Muscle layer of colon (tissue), 2 donors: ENCODE data around the gene MAPK12.

Experiments
- H3K27ac ChIP-seq: one replicate; pipeline ENCODE4 v1.7.0; 2013; ENCODE audit warnings: low read depth, mild to moderate bottlenecking, low read length, moderate library complexity
- H3K27me3 ChIP-seq, 2 donors: one replicate each; pipeline ENCODE4 v1.7.0; 2013; ENCODE audit warnings: low read length in 2 of 2, mild to moderate bottlenecking in 2 of 2; ENCODE audit not compliant: insufficient read depth in 2 of 2, control insufficient read depth in 1 of 2
- H3K36me3 ChIP-seq: one replicate; pipeline ENCODE4 v1.7.0; 2013; ENCODE audit warnings: mild to moderate bottlenecking, low read length; ENCODE audit not compliant: insufficient read depth
- H3K4me1 ChIP-seq: one replicate; pipeline ENCODE4 v1.7.0; 2013; ENCODE audit warnings: mild to moderate bottlenecking, low read length; ENCODE audit not compliant: insufficient read depth
- H3K4me3 ChIP-seq, 2 donors: one replicate each; pipeline ENCODE4 v1.7.0; 2013; ENCODE audit warnings: low read length in 2 of 2, low read depth in 1 of 2, mild to moderate bottlenecking in 1 of 2, moderate library complexity in 1 of 2
- H3K9ac ChIP-seq: one replicate; pipeline ENCODE4 v1.7.0; 2013; ENCODE audit warnings: low read length
- H3K9me3 ChIP-seq: one replicate; pipeline ENCODE4 v1.7.0; 2013; ENCODE audit warnings: mild to moderate bottlenecking, low read length
- donor health status: abdominal sarcoma.
- donor health status: Adenocarcinoma of cecum.

The MAPK12 gene

DNA sequence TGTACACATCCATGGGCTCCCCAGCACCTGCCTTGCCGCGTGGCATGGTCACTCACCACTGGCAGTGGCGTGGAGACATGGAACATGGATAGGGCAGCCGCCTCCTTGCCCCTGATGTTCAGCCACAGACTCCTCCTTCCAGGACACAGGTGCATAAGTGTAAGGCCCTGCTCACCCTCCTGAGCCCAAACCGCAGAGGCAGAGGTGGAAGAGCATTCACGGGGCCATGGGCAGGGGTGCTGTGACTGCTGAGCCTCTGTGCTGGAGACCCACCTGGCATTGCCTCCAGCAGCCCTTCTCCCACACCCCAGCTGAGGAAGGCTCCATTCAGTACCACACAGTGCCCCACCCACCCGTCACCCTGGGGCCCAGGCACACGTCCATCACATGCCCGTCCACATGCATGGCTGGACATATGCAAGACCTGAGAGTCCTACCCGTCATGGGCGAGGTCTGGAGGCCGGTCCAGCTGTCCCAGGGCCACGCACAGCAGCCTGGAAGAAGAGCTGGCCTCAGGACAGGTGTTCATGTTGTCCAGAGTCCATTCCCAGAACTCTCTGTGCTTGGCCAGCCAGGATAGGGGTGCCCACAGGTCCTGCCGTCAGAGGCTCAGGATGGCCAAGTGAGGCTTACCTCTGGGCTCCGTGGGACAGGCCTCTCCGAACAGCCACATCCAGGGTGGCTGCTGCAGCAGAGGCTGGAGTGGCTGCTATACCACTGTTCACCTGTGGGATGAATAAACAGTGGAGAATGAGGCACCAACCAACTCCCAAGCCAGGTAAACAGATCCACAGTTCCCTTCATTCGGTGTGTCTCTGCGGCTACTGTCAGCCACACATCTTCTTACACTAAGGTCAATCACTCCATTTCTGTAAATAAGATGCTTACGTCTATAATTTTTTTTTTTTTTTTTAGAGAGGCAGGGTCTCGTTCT is 15.0 kb downstream of the MAPK12 start:
- Histone ChIP-seq H3K27me3 (no peaks in the 10 kb centered on the region), H3K9ac (no peak overlapping the region), H3K4me1 (peaks cover 35% of the 10 kb centered on the region), H3K36me3 (peaks cover 9% of the 10 kb centered on the region), H3K27ac (no peak overlapping the region), H3K4me3 (peak overlapping the region in 1 of 2 donors; percentile 81), H3K9me3 (no peaks in the 10 kb centered on the region)

- Histone ChIP-seq H3K9ac (peak overlapping the region; percentile 85), H3K36me3 (peaks cover 9% of the 10 kb centered on the region), H3K27ac (peak overlapping the region; percentile 97), H3K27me3 (no peaks in the 10 kb centered on the region), H3K9me3 (no peaks in the 10 kb centered on the region), H3K4me3 (peak overlapping the region; percentile 84 to 89), H3K4me1 (peaks cover 33% of the 10 kb centered on the region)
Observed at GRCh38 chr22:50245214-50246072, 16.0 kb downstream of the MAPK12 start.

DNA sequence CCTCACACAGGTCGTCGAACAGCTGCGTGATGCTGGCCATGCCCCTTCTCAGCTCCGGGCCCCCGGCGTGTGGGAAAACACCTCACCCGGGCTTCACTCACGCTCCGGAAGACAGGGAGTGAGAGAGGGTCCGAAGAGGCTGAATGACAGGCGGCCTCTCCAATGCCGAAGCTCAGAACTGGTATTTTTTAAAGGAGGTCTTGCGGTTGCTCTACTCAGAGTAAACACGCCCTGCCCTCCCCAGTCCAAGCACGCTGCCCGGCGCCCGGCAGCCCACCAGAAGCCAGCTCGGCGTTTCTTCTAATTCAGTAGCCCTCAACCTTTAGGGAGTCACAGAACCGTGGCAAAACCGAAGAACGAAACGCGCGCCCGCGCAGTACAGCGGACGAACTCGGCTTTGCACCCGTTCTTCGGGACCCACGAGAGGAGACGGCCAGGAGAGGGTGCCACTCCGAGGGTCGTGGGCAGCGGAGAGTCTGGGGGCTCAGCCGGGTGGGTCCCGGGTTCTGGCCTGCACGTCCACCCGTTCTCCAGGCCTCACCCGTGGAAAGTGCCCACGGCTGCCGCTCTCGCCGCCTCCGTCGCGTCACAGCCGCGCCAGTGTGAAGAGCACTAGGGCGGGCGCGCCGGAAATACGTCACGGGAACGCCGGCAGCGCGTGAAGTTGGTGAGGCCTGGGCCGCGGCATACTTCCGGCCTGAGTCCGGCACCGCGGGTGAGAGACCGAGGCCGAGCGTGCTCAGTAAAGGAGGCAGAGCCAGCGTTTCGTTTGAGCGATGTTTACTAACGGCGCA is 16.9 kb downstream of the MAPK12 start, which contains the start of gene TUBGCP6:
TSS of gene TUBGCP6 (minus strand) at position 604 of the 794 bp plus-strand sequence. CDS start at position 40, 564 bp downstream.
- peaks cover 15% of the 10 kb centered on the region for H3K36me3 ChIP-seq
- peaks cover 25% of the 10 kb centered on the region for H3K4me1 ChIP-seq
- H3K27ac ChIP-seq, result peak within 1 kb of the TSS; percentile 97
- H3K9me3 ChIP-seq, result no peaks in the 10 kb centered on the region
- no peaks in the 10 kb centered on the region for H3K27me3 ChIP-seq
- peak within 1 kb of the TSS; percentile 85 for H3K9ac ChIP-seq
- peak within 1 kb of the TSS; percentile 84 to 89 for H3K4me3 ChIP-seq

DNA sequence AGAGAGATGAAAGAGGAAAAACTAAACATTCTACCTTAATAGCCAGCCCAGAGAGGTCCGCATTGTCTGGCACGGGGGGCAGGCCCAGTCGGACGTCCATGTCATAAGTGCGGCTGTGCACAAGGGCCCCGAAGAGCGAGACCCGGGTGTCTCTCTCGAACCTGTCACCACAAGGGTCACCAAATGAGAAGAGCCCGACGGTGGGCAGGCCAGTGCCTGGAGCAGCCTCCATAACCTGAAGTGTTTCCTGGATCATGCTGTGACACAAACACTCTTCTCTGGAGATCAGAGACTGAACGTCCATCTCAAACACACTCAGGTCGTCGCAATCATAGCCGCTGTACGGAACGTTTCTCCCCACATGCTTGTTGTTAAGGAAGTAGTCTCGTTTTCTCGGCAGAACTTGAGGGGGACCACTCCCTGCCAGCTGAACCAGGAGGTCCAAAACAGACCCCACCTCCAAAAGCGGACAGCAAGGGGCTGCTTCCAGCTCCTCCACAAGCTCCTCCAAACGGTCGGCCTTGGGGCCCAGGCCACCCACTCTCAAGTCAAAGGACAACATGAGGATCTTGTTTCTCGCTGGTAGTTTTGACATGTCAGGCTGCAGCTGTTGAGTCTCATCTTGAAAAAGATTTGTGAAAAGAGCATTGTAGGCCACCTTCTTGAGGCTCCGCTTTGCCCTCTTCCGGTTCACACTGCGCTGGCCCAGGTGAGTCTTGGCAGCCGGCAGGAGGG is 17.6 kb downstream of the MAPK12 start:
- H3K27ac ChIP-seq, result peak overlapping the region; percentile 97
- H3K4me3 ChIP-seq, result peak overlapping the region; percentile 84 to 89
- no peaks in the 10 kb centered on the region for H3K27me3 ChIP-seq
- peaks cover 22% of the 10 kb centered on the region for H3K36me3 ChIP-seq
- H3K9me3 ChIP-seq, result no peaks in the 10 kb centered on the region
- H3K9ac ChIP-seq, result peak overlapping the region; percentile 85
- peaks cover 22% of the 10 kb centered on the region for H3K4me1 ChIP-seq

DNA sequence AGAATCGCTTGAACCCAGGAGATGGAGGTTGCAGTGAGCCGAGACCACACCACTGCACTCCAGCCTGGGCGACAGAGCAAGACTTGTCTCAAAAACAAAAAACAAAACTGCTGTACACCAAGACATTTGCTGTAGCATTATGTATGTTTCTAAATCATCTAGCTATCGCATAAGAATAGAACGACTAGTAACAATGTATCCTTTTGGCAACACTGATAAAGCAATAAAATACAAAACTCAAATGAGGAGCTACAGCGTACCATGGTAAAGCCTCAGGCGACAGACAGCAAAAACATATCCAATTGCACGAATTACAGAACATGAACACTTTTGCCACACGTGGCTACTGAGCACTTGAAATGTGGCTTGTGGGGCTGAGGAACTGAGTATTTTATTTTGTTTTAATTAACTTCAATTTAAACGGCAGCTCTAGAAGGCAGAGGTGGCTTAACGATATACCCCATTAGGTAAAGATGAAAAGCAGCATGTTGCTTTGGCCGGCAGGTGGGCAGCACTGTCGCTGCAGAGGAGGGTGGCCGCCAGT is 19.0 kb downstream of the MAPK12 start:
- Histone ChIP-seq H3K4me3 (peak overlapping the region in 1 of 2 donors; percentile 47), H3K9me3 (no peaks in the 10 kb centered on the region), H3K9ac (no peak overlapping the region), H3K36me3 (peaks cover 25% of the 10 kb centered on the region), H3K27ac (no peak overlapping the region), H3K27me3 (no peaks in the 10 kb centered on the region), H3K4me1 (peaks cover 22% of the 10 kb centered on the region)

DNA sequence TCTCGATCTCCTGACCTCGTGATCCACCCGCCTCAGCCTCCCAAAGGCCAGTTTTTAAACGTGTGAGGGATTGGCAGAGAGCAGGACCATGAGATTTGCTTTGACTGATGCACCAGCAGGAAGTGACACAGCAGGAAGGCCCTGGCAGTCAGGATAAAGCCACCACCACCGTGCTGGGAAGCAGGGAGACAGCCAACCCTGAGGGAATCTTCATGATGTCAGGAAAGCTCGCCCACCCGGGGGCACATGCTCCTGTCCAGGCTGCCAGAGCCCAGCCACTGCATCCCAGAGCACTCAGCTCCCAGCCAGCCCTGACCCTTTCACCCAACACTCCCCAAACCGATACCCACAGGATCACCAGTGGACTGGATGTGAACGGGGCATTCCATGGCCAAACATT is 22.7 kb downstream of the MAPK12 start:
- Histone ChIP-seq H3K27ac (no peak overlapping the region), H3K27me3 (no peaks in the 10 kb centered on the region), H3K9ac (no peak overlapping the region), H3K36me3 (peaks cover 16% of the 10 kb centered on the region), H3K9me3 (no peaks in the 10 kb centered on the region), H3K4me1 (peaks cover 9% of the 10 kb centered on the region), H3K4me3 (no peak overlapping the region)

DNA sequence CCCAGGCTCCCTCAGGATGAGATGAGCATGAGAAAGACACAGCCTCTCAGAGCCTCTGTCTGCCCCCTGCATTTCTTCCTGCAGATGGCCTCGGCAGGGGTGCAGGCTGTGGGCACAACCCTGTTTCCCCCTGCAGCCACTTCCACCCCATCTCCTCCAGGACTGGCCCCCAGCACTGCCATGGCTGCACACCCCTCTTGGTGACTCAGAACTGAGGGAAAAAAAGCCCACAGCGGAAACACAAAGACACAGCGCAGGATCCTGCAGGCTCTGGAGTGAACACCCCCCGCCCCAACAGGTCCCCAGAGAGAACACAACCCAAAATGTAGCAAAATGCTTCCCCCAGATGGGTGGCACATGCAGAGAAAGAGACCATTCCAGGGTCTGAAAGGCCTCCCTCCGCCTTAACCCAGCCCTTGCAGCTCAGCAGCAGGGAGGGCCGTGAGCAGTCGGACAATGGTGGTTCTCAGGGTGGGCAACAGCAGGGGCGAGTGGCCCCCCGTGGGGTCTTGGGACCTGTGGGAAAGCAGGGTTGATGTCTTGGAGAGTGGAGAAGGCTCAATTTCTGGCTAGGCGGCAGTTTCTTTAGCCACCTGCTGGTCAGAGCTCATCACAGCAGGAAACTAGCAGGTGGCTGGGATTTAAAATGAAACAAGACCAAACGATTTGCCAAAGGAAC is 24.6 kb downstream of the MAPK12 start:
- H3K27ac ChIP-seq, result no peak overlapping the region
- no peak overlapping the region for H3K9ac ChIP-seq
- H3K4me1 ChIP-seq, result no peaks in the 10 kb centered on the region
- H3K36me3 ChIP-seq, result peaks cover 23% of the 10 kb centered on the region
- no peaks in the 10 kb centered on the region for H3K27me3 ChIP-seq
- H3K4me3 ChIP-seq, result no peak overlapping the region
- no peaks in the 10 kb centered on the region for H3K9me3 ChIP-seq

DNA sequence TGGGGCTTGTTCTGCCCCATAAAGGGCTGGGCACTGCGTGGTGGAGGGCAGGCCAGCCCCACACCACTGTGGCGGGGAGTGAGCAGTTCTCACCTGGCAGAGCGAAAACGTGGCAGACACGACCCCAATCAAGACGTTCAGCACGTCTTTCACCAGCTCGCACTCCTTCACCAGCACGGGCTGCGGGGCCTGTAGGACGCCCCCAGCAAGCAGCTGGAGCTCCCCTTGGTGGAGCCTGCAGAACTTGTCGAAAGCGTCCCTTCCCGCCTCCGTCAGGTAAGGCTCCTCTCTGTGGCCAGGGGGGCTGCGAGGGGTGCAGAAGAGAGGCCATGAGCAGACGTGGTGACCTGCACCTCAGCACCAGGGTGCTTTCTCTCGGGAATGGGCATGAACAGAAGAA is 28.3 kb downstream of the MAPK12 start:
- no peaks in the 10 kb centered on the region for H3K9me3 ChIP-seq
- H3K36me3 ChIP-seq, result peaks cover 16% of the 10 kb centered on the region
- H3K9ac ChIP-seq, result no peak overlapping the region
- H3K4me3 ChIP-seq, result no peak overlapping the region
- H3K4me1 ChIP-seq, result no peaks in the 10 kb centered on the region
- no peaks in the 10 kb centered on the region for H3K27me3 ChIP-seq
- no peak overlapping the region for H3K27ac ChIP-seq

- Histone ChIP-seq H3K36me3 (peaks cover 16% of the 10 kb centered on the region), H3K27me3 (no peaks in the 10 kb centered on the region), H3K9me3 (no peaks in the 10 kb centered on the region), H3K4me3 (no peak overlapping the region), H3K27ac (no peak overlapping the region), H3K4me1 (no peaks in the 10 kb centered on the region), H3K9ac (no peak overlapping the region)
Observed at GRCh38 chr22:50232481-50233151, 28.9 kb downstream of the MAPK12 start.
